GM19193 (cell line): ENCODE data around the gene NEURL1.

Source experiments
- POLR2A ChIP-seq: IDR thresholded peaks from 4 replicates; pipeline ENCODE4 v1.6.1; 2011; ENCODE audit not compliant: insufficient read depth, insufficient read length; ENCODE audit errors: extremely low read depth

Gene NEURL1

DNA sequence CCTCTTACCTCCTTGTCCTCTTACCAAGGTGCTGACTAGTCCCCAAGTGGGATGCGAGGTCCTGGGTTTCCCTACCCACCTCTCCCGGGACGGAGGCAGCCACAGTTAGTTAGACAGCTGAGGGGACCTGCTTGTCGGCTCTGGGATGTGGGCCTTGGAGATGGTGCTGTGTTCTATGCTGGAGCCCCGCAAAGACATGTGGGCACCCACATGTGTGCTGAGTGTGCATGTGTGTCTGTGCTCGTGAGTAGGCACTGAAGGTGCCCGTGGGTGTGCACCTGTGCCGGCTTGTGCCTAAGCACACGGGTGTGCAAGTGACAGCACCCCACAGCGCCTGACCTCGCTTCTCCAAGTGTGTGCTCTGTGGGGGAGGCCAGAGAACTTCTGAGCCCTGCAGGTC, 62.2 kb downstream of the NEURL1 start:
- TF ChIP-seq POLR2A: no peak

DNA sequence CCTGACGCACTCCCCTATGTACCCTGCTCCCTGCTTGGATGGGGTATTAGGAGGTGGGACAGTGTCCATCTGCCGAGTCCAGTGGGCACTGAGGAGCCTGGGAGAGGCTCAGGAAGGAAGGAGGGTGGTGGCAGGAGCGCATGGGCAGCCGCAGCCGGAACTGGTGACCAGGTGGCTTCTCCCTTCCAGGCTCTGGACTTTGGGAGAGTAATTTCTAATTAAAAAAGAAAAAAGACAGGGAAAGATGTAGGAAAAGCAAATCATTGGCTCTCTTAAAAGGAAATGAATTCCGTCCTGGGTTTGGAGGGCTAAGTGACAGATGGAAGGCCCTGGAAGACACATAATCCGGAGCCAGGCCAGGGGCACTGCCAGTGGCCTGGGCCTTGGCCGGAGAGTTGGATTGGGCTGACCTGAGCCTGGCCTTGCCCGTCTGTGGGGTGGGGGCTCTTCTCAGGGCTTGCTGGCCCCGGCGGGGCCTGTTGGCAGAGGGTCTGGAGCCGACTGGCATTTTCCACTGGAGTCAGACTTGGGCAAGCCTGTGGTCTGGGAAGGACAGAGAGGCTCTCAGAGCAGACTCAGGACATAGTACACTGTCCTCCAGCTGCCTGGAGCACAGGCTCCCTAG, 63.0 kb downstream of the NEURL1 start:
- no peak for TF ChIP-seq POLR2A

DNA sequence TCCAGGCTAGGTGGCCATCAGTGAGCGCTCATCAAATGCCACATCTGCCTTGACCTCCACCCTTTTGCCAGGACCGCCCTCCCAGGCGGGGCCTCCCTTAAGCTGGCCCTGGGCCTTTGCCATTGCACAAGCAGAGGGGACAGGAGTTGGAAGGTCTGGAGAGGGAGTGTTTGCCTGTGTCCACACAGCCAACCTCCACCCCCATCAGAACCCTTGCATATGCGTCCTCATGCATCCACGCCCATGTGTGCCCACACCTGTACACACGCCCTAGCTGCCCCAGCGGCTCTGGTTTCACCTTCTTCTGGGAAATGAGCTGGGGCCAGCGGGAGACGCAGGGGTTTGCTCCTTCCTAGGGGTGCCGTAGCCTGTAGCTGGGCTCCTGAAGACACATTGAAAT, 64.0 kb downstream of the NEURL1 start:
- TF ChIP-seq POLR2A: no peak

GRCh38 chr10:103558911-103559310, 65.4 kb downstream of the NEURL1 start:
- TF ChIP-seq POLR2A: no peak

DNA sequence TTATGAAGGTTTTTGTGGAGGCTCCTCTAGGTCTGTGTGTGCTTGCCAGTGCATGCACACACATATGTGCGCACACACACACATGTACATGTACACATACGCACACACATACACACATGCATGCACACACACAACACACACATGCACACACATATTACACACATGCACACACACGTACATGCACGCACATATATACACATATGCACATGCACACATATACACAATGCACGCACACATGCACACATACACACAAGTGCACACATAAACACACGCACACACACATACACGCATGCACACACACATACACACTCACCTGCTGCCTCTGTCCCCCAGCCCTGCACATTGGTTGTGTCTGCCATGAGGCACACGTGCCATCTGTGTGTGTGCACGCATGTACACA, 66.3 kb downstream of the NEURL1 start:
- TF ChIP-seq POLR2A: no peak

GRCh38 chr10:103560886-103561285, 67.4 kb downstream of the NEURL1 start:
- no peak for TF ChIP-seq POLR2A

- TF ChIP-seq POLR2A: no peak
Measured at GRCh38 chr10:103562383-103562782, 68.9 kb downstream of the NEURL1 start.

- TF ChIP-seq POLR2A: no peak
Measured at GRCh38 chr10:103563231-103564115, 70.0 kb downstream of the NEURL1 start.

GRCh38 chr10:103564116-103564501, 70.6 kb downstream of the NEURL1 start:
- TF ChIP-seq POLR2A: no peak

- TF ChIP-seq POLR2A: no peak
Measured at GRCh38 chr10:103564776-103565520, 71.4 kb downstream of the NEURL1 start.

DNA sequence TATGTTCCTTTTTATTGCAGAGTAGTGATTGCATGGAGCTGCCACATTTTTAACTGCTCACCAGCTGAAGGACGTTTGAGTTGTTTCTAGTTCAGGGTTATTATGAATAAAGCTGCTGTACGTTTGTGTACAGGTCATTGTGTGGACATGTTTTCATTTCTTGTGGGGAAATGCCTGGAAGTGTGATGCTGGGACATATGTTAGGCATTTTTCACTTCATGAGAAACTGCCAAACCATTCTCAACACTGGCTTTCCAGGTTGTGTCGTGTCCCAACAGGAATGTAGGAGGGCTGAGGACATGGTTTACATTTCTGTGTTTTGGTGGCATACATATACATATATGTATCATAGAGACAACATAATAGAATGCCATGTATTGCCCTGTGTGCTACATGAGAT, 73.0 kb downstream of the NEURL1 start:
- no peak for TF ChIP-seq POLR2A

- TF ChIP-seq POLR2A: no peak
Measured at GRCh38 chr10:103568505-103568904, 75.0 kb downstream of the NEURL1 start.

- no peak for TF ChIP-seq POLR2A
Measured at GRCh38 chr10:103569896-103570295, 76.4 kb downstream of the NEURL1 start.

DNA sequence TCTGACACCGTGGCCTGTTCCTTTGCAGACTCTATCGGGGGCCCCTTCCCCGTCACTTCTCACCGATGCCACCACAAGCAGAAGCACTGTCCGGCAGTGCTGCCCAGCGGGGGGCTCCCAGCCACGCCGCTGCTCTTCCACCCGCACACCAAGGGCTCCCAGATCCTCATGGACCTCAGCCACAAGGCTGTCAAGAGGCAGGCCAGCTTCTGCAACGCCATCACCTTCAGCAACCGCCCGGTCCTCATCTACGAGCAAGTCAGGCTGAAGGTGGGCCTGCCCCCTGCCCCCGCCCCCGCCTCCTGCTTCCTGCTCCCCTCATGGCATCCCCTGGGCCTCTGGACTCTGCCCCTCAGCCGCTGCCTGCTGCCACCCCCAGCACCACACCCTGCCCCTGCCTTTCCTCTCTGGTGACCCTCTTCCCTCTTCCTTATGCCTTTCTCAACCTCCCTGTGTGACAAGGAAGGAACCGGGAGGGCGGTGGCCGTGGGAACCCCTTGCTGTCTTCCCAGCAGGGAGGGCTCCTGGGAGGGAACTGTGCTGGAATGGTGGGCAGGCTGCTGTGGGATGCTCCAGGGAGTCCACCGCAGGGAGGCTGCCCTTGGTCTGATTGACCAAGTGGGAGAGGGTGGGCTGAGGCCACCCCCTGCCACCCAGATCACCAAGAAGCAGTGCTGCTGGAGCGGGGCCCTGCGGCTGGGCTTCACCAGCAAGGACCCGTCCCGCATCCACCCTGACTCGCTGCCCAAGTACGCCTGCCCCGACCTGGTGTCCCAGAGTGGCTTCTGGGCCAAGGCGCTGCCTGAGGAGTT, 77.5 kb downstream of the NEURL1 start:
- TF ChIP-seq POLR2A: no peak

DNA sequence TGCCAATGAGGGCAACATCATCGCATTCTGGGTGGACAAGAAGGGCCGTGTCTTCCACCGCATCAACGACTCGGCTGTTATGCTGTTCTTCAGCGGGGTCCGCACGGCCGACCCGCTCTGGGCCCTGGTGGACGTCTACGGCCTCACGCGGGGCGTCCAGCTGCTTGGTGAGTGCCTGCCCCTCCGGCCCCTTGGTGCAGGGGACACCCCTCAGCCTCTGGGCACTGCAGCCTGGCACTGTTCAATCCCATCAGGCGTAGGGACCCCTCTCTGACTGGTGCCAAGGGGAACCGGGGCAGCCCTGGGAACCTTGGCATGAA, 78.1 kb downstream of the NEURL1 start:
- no peak for TF ChIP-seq POLR2A
